H1 (cell line): ENCODE measurements around the gene VSX2. TPM values are rescaled to one million over a fixed set of nuclear protein-coding genes. Genes with fewer than 3 reads are reported as not detected.

ENCODE experiments used
- CTCF ChIA-PET: fragments of 300-600 bp; sonication (Branson Sonifier 250); formaldehyde crosslinking; loops from one replicate; lab custom pipeline; 2021; ENCODE audit not compliant: partially characterized antibody; lab: Charles Lee
- POLR2A ChIA-PET: fragments of 300-600 bp; sonication (Branson Sonifier 250); formaldehyde crosslinking; loops from one replicate; lab custom pipeline; 2021; ENCODE audit warnings: inconsistent platforms; ENCODE audit not compliant: partially characterized antibody; lab: Charles Lee
- DNase-seq, 2 experiments: peaks; one replicate each; pipeline versions ENCODE4 v3.0.0 to v3.0.0-alpha.2; 2010 to 2022; ENCODE audit warnings: low spot score in 2 of 2, low read depth in 1 of 2, mixed read lengths in 1 of 2
- FAIRE-seq: peaks from 2 replicates; lab custom pipeline; 2011; peaks lifted over from hg19 to GRCh38; lab: Jason Lieb, UNC
- H2AFZ ChIP-seq: 2 replicates; pipeline ENCODE4 v1.8.1; 2012; ENCODE audit warnings: low read length, inconsistent platforms
- H2AK5ac ChIP-seq: 2 replicates; pipeline ENCODE4 v1.6.1; 2013; ENCODE audit warnings: low read depth, low read length
- H2BK120ac ChIP-seq: replicated peaks from 2 replicates; pipeline ENCODE3; 2013; ENCODE audit warnings: low read depth, low read length, inconsistent platforms
- H2BK12ac ChIP-seq: 2 replicates; pipeline ENCODE4 v1.6.1; 2013; ENCODE audit warnings: low read depth, low read length
- H2BK15ac ChIP-seq: 2 replicates; pipeline ENCODE4 v1.6.1; 2013; ENCODE audit warnings: low read length
- H2BK20ac ChIP-seq: 2 replicates; pipeline ENCODE4 v1.6.1; 2013; ENCODE audit warnings: low read length
- H2BK5ac ChIP-seq: 2 replicates; pipeline ENCODE4 v1.6.1; 2013; ENCODE audit warnings: low read depth, low read length
- H3K14ac ChIP-seq: 2 replicates; pipeline ENCODE4 v1.6.1; 2013; ENCODE audit warnings: inconsistent platforms; ENCODE audit not compliant: insufficient read length
- H3K18ac ChIP-seq: 2 replicates; pipeline ENCODE4 v1.6.1; 2013; ENCODE audit warnings: low read length; ENCODE audit errors: extremely low read depth
- H3K23ac ChIP-seq: 2 replicates; pipeline ENCODE4 v1.6.1; 2013; ENCODE audit warnings: inconsistent platforms; ENCODE audit not compliant: insufficient read length
- H3K23me2 ChIP-seq: 2 replicates; pipeline ENCODE4 v1.6.1; 2013; ENCODE audit warnings: low read depth, low read length
- H3K27ac ChIP-seq: 2 replicates; pipeline ENCODE4 v1.6.1; 2011; ENCODE audit warnings: low read depth, low read length, inconsistent platforms
- H3K27me3 ChIP-seq, 4 experiments: replicated peaks in 1 of 4; 1 replicate in 1 of 4; 2 replicates in 3 of 4; pipeline versions ENCODE4 v1.6.1 to v1.8.1; 2011 to 2013; ENCODE audit warnings: low read length in 3 of 4, mild to moderate bottlenecking in 3 of 4, inconsistent platforms in 2 of 4, mixed read lengths in 2 of 4, moderate library complexity in 1 of 4; ENCODE audit not compliant: control insufficient read depth in 3 of 4, insufficient read depth in 3 of 4; ENCODE audit errors: extremely low read depth in 1 of 4
- H3K36me3 ChIP-seq, 4 experiments: 2 replicates each; pipeline versions ENCODE4 v1.6.1 to v1.8.1; 2011 to 2013; ENCODE audit warnings: mild to moderate bottlenecking in 4 of 4, low read length in 3 of 4, moderate library complexity in 2 of 4, control low read depth in 1 of 4, inconsistent platforms in 1 of 4; ENCODE audit not compliant: insufficient read depth in 4 of 4, control insufficient read depth in 2 of 4
- H3K4ac ChIP-seq: replicated peaks from 2 replicates; pipeline ENCODE3; 2013; ENCODE audit warnings: low read length, low read depth, mixed read lengths, inconsistent platforms; ENCODE audit not compliant: insufficient read length
- H3K4me1 ChIP-seq, 4 experiments: replicated peaks in 1 of 4; 1 replicate in 1 of 4; 2 replicates in 3 of 4; pipeline versions ENCODE4 v1.6.1 to v1.8.1; 2011 to 2013; ENCODE audit warnings: low read length in 3 of 4, inconsistent platforms in 2 of 4, mixed read lengths in 1 of 4; ENCODE audit not compliant: insufficient read depth in 4 of 4, control insufficient read depth in 3 of 4
- H3K4me2 ChIP-seq, 2 experiments: 2 replicates each; pipeline versions ENCODE4 v1.6.1 to v1.8.1; 2011 to 2013; ENCODE audit warnings: low read depth in 2 of 2, low read length in 2 of 2, control low read depth in 1 of 2, inconsistent platforms in 1 of 2, mild to moderate bottlenecking in 1 of 2; ENCODE audit not compliant: insufficient read depth in 1 of 2
- H3K4me3 ChIP-seq, 4 experiments: fragments of 200-600, 300-600 bp in 1 of 4; sonication (generic), shearing (Covaris generic), sonication (Bioruptor Twin) in 1 of 4; 2 replicates each; pipeline versions ENCODE4 v1.5.1 to v1.8.1; 2011 to 2016; ENCODE audit warnings: low read length in 4 of 4, low read depth in 3 of 4, control low read depth in 2 of 4, inconsistent platforms in 2 of 4, mild to moderate bottlenecking in 2 of 4, mixed read lengths in 1 of 4, moderate library complexity in 1 of 4; ENCODE audit not compliant: insufficient read depth in 2 of 4; ENCODE audit errors: extremely low read depth in 1 of 4
- H3K56ac ChIP-seq: replicated peaks from 2 replicates; pipeline ENCODE3; 2013; ENCODE audit warnings: low read depth, mild to moderate bottlenecking, mixed read lengths, low read length, inconsistent platforms; ENCODE audit not compliant: insufficient read length
- H3K79me1 ChIP-seq: 2 replicates; pipeline ENCODE4 v1.6.1; 2013; ENCODE audit warnings: low read depth, low read length, control low read depth
- H3K79me2 ChIP-seq, 2 experiments: 2 replicates each; pipeline versions ENCODE4 v1.6.1 to v1.8.1; 2012 to 2013; ENCODE audit warnings: low read length in 2 of 2, mild to moderate bottlenecking in 2 of 2, inconsistent platforms in 1 of 2; ENCODE audit not compliant: insufficient read depth in 2 of 2, control insufficient read depth in 1 of 2
- H3K9ac ChIP-seq, 4 experiments: replicated peaks in 1 of 4; 1 replicate in 1 of 4; 2 replicates in 3 of 4; pipeline versions ENCODE4 v1.6.1 to v1.8.1; 2011 to 2013; ENCODE audit warnings: low read depth in 3 of 4, low read length in 3 of 4, control low read depth in 2 of 4, mild to moderate bottlenecking in 2 of 4, moderate library complexity in 2 of 4, inconsistent platforms in 1 of 4; ENCODE audit errors: extremely low read depth in 1 of 4
- H3K9me3 ChIP-seq, 2 experiments: 2 replicates each; pipeline versions ENCODE4 v1.6.1 to v1.8.1; 2012 to 2013; ENCODE audit warnings: mild to moderate bottlenecking in 2 of 2, moderate library complexity in 2 of 2, control low read depth in 1 of 2, inconsistent platforms in 1 of 2, low read depth in 1 of 2, low read length in 1 of 2, mixed read lengths in 1 of 2; ENCODE audit not compliant: insufficient read depth in 2 of 2
- H4K20me1 ChIP-seq, 2 experiments: replicated peaks in 1 of 2; 2 replicates each; pipeline versions ENCODE3 to v1.8.1; 2011 to 2013; ENCODE audit warnings: inconsistent platforms in 2 of 2, low read length in 2 of 2, mild to moderate bottlenecking in 1 of 2; ENCODE audit not compliant: insufficient read depth in 2 of 2, control insufficient read depth in 1 of 2
- H4K5ac ChIP-seq: 2 replicates; pipeline ENCODE4 v1.6.1; 2013; ENCODE audit warnings: low read length, low read depth, mixed read lengths, inconsistent platforms; ENCODE audit not compliant: insufficient read length
- H4K8ac ChIP-seq: 2 replicates; pipeline ENCODE4 v1.8.0; 2013; ENCODE audit warnings: mild to moderate bottlenecking, moderate library complexity, low read length, inconsistent platforms; ENCODE audit not compliant: insufficient read depth; ENCODE audit errors: extremely low read depth
- H4K91ac ChIP-seq: replicated peaks from 2 replicates; pipeline ENCODE3; 2013; ENCODE audit warnings: low read length, mixed read lengths, inconsistent platforms; ENCODE audit not compliant: insufficient read length
- BACH1 ChIP-seq: IDR thresholded peaks from 2 replicates; pipeline ENCODE4 v1.6.1; 2012; ENCODE audit warnings: low read length, improper control_type of control experiment
- BRCA1 ChIP-seq: IDR thresholded peaks from 2 replicates; pipeline ENCODE4 v1.6.1; 2012; ENCODE audit warnings: low read depth, low read length, improper control_type of control experiment
- E2F6 ChIP-seq: IDR thresholded peaks from 2 replicates; pipeline ENCODE4 v1.6.1; 2012; ENCODE audit warnings: inconsistent platforms
- EZH2 ChIP-seq: fragments of 200-600 bp; sonication (generic); IDR thresholded peaks from 2 replicates; pipeline ENCODE4 v1.7.1; 2012; ENCODE audit warnings: low read depth, mild to moderate bottlenecking, moderate library complexity, low read length, inconsistent platforms; ENCODE audit not compliant: severe bottlenecking
- FOSL1 ChIP-seq: IDR thresholded peaks from 2 replicates; pipeline ENCODE4 v1.6.1; 2011; ENCODE audit warnings: mild to moderate bottlenecking, low read depth, low read length, moderate library complexity; ENCODE audit not compliant: insufficient read depth
- JUN ChIP-seq: IDR thresholded peaks from 2 replicates; pipeline ENCODE4 v1.6.1; 2011; ENCODE audit warnings: low read depth, mild to moderate bottlenecking, improper control_type of control experiment, low read length
- JUND ChIP-seq: IDR thresholded peaks from 2 replicates; pipeline ENCODE4 v1.6.1; 2011; ENCODE audit warnings: mild to moderate bottlenecking, improper control_type of control experiment, low read length
- KDM4A ChIP-seq: IDR thresholded peaks from one replicate; pipeline ENCODE4 v1.7.1; 2012; ENCODE audit warnings: low read depth, mild to moderate bottlenecking, moderate library complexity, low read length, inconsistent platforms; ENCODE audit not compliant: severe bottlenecking
- SAP30 ChIP-seq: fragments of 300-600 bp; sonication (generic); IDR thresholded peaks from 2 replicates; pipeline ENCODE4 v1.7.1; 2012; ENCODE audit warnings: low read length, moderate library complexity, mild to moderate bottlenecking, inconsistent platforms; ENCODE audit not compliant: insufficient read depth, insufficient replicate concordance
- ZNF274 ChIP-seq: IDR thresholded peaks from 2 replicates; pipeline ENCODE4 v1.7.0; 2012; ENCODE audit warnings: low read length, borderline replicate concordance; ENCODE audit errors: extremely low read depth
- WGBS, 2 experiments: shearing (Covaris generic) in 1 of 2; methylation state at CpG; one replicate each; pipeline versions ENCODE4 v1.1.6 to v1.1.7; 2013 to 2015; ENCODE audit warnings: low lambda C conversion rate in 2 of 2, mixed read lengths in 2 of 2, inconsistent platforms in 1 of 2, low coverage in 1 of 2, missing lambda C conversion rate in 1 of 2; ENCODE audit not compliant: insufficient replicate concordance in 2 of 2, insufficient coverage in 1 of 2, insufficient read length in 1 of 2; ENCODE audit errors: extremely low coverage in 1 of 2, missing lambda C conversion rate in 1 of 2; 5-methylcytosine and 5-hydroxymethylcytosine counted together
- polyA plus RNA-seq, 7 experiments: library from polyadenylated mRNA; depleted of rRNA in 3 of 7; stranded (reverse) in 5 of 7; unstranded in 2 of 7; fragments of >200 nt in 5 of 7; fragments of 200-250 nt in 2 of 7; gene quantifications; 1 replicate in 5 of 7; 2 replicates in 1 of 7; 4 replicates in 1 of 7; pipeline versions ENCODE4 v1.2.1 to v1.2.3, GENCODE V29; 2011 to 2013; ENCODE audit warnings: missing spikeins in 2 of 7, mixed read lengths in 2 of 7
- total RNA-seq: library from RNA; stranded (reverse); fragmentation: NEBNext Ultra II Directional; extraction: Animal tissue kit (Norgen Biotek cat#: 25700); gene quantifications from 2 replicates; pipeline ENCODE4 v1.2.1, GENCODE V29; 2021

The VSX2 gene
- total and polyA plus RNA-seq, 2 of the 8 experiments (the other 6 are each of a cell fraction or from before 2014, with no cell fraction given), result 0.08 to 0.22 TPM

GRCh38 chr14:74217672-74218448 is 21.4 kb upstream of the VSX2 start:
- Histone ChIP-seq H3K9me3 (no peaks in the 10 kb centered on the region), H3K23ac (no peak overlapping the region), H2BK15ac (no peak overlapping the region), H2BK120ac (no peak overlapping the region), H4K8ac (peak overlapping the region; percentile 45), H3K9ac (no peak overlapping the region), H3K4me2 (peak overlapping the region in 1 of 2 experiments; percentile 54; a peak in 2 of 4 replicates), H4K20me1 (peaks cover 0 to 3% of the 10 kb centered on the region in 2 experiments), H3K4me3 (peak overlapping the region in 1 of 4 experiments; percentile 29; a peak in 1 of 8 replicates), H3K18ac (no peak overlapping the region), H2BK12ac (no peak overlapping the region), H3K14ac (no peak overlapping the region), H2BK20ac (no peak overlapping the region), H2AK5ac (no peak overlapping the region), H3K36me3 (no peaks in the 10 kb centered on the region), H3K4ac (no peak overlapping the region), H3K79me2 (no peaks in the 10 kb centered on the region), H3K27me3 (peaks cover 0 to 20% (median 15%) of the 10 kb centered on the region in 4 experiments; a peak in 6 of 7 replicates), H3K4me1 (peaks cover 0 to 7% (median 0%) of the 10 kb centered on the region in 4 experiments; a peak in 1 of 7 replicates), H4K91ac (no peak overlapping the region), H3K79me1 (no peaks in the 10 kb centered on the region), H3K23me2 (no peaks in the 10 kb centered on the region), H2BK5ac (no peak overlapping the region), H3K27ac (no peak overlapping the region), H4K5ac (no peak overlapping the region), H3K56ac (no peak overlapping the region), H2AFZ (no peak overlapping the region)
- FAIRE-seq, result no peak
- CTCF ChIA-PET, result interaction anchor here (0.9 to 7.2 kb wide), 19 partner anchors 9 to 287 kb away, joined by 3 to 139 read pairs (median 5); partner anchors contain the start of genes ABCD4 and VSX2
- POLR2A ChIA-PET, result interaction anchor here (0.6 kb wide), 1 partner anchor 131 kb away, joined by 3 read pairs; no protein-coding TSS in a partner anchor
- DNase-seq, result peak; percentile 67 to 97
- 23% methylated on average over 29 of the region's 40 CpGs; no CpG with 5 or more reads in 1 of the 2 experiments for WGBS, 2 experiments
- no peak for TF ChIP-seq JUND
- peak; percentile 95 for TF ChIP-seq BACH1
- TF ChIP-seq BRCA1, result no peak
- 0 out of 2 replicates have a peak, but pooled peaks have one; percentile 52 for TF ChIP-seq FOSL1
- TF ChIP-seq E2F6, result peak; percentile 70
- TF ChIP-seq SAP30, result no peak
- no peak for TF ChIP-seq ZNF274
- TF ChIP-seq EZH2, result no peak
- peak; percentile 18 for TF ChIP-seq KDM4A
- no peak for TF ChIP-seq JUN
